HEK293T (cell line): Measurements from ENCODE around the gene HSD17B1.
A peak's percentile ranks its signal among the peaks of the same experiment; 100 is the strongest.

Source experiments
- CTCF ChIA-PET: fragments of 350-600 bp; formaldehyde crosslinking; extraction: SDS; loops from one replicate; lab custom pipeline; 2021; ENCODE audit warnings: antibody characterized with exemption, inconsistent platforms; lab: Yijun Ruan, JAX
- POLR2A ChIA-PET: fragments of 350-600 bp; formaldehyde crosslinking; extraction: SDS; loops from one replicate; lab custom pipeline; 2020; ENCODE audit warnings: antibody characterized with exemption, inconsistent platforms; lab: Yijun Ruan, JAX
- DNase-seq: peaks from one replicate; pipeline ENCODE4 v3.0.0; 2012; ENCODE audit warnings: mixed read lengths; ENCODE audit errors: extremely low spot score
- ARNT ChIP-seq: fragments of 450-650 bp; IDR thresholded peaks from 2 replicates; pipeline ENCODE4 v1.6.1; 2017; ENCODE audit warnings: mild to moderate bottlenecking
- BHLHE40 ChIP-seq: fragments of 450-650 bp; IDR thresholded peaks from 2 replicates; pipeline ENCODE4 v1.6.1; 2016; ENCODE audit warnings: mild to moderate bottlenecking, moderate library complexity, borderline replicate concordance
- CTBP1 ChIP-seq: fragments of 450-650 bp; IDR thresholded peaks from 2 replicates; pipeline ENCODE4 v1.6.1; 2016; ENCODE audit warnings: borderline replicate concordance
- ELF4 ChIP-seq: fragments of 450-650 bp; IDR thresholded peaks from 2 replicates; pipeline ENCODE4 v1.6.1; 2017; ENCODE audit warnings: antibody characterized with exemption
- FOXA1 ChIP-seq: fragments of 450-650 bp; IDR thresholded peaks from 2 replicates; pipeline ENCODE4 v1.6.1; 2016; ENCODE audit warnings: mild to moderate bottlenecking
- FOXK2 ChIP-seq: fragments of 450-650 bp; IDR thresholded peaks from 2 replicates; pipeline ENCODE4 v1.6.1; 2016; ENCODE audit warnings: mild to moderate bottlenecking
- FOXM1 ChIP-seq: fragments of 450-650 bp; IDR thresholded peaks from 2 replicates; pipeline ENCODE4 v1.6.1; 2017; ENCODE audit warnings: mild to moderate bottlenecking, borderline replicate concordance
- HDGF ChIP-seq: fragments of 450-650 bp; IDR thresholded peaks from 2 replicates; pipeline ENCODE4 v1.6.1; 2017; ENCODE audit warnings: antibody characterized with exemption, borderline replicate concordance
- L3MBTL2 ChIP-seq: fragments of 450-650 bp; conservative IDR thresholded peaks from 2 replicates; pipeline ENCODE4 v1.6.1; 2016; ENCODE audit warnings: mild to moderate bottlenecking
- LEF1 ChIP-seq: fragments of 450-650 bp; IDR thresholded peaks from 2 replicates; pipeline ENCODE4 v1.6.1; 2017; ENCODE audit warnings: mild to moderate bottlenecking, borderline replicate concordance
- NFRKB ChIP-seq: fragments of 450-650 bp; IDR thresholded peaks from 2 replicates; pipeline ENCODE4 v1.6.1; 2016; ENCODE audit warnings: mild to moderate bottlenecking, moderate library complexity
- SP1 ChIP-seq: fragments of 450-650 bp; IDR thresholded peaks from 2 replicates; pipeline ENCODE4 v1.6.1; 2017
- SUZ12 ChIP-seq: fragments of 450-650 bp; IDR thresholded peaks from 2 replicates; pipeline ENCODE4 v1.6.1; 2016; ENCODE audit warnings: mild to moderate bottlenecking
- TARDBP ChIP-seq: fragments of 450-650 bp; IDR thresholded peaks from 2 replicates; pipeline ENCODE4 v1.6.1; 2016
- ZNF384 ChIP-seq: fragments of 450-650 bp; IDR thresholded peaks from 2 replicates; pipeline ENCODE4 v1.6.1; 2016
- TF ChIP-seq, protein P1 (sequence below): fragments of 450-650 bp; IDR thresholded peaks from 2 replicates; pipeline ENCODE4 v1.6.1; 2016

Gene HSD17B1

DNA sequence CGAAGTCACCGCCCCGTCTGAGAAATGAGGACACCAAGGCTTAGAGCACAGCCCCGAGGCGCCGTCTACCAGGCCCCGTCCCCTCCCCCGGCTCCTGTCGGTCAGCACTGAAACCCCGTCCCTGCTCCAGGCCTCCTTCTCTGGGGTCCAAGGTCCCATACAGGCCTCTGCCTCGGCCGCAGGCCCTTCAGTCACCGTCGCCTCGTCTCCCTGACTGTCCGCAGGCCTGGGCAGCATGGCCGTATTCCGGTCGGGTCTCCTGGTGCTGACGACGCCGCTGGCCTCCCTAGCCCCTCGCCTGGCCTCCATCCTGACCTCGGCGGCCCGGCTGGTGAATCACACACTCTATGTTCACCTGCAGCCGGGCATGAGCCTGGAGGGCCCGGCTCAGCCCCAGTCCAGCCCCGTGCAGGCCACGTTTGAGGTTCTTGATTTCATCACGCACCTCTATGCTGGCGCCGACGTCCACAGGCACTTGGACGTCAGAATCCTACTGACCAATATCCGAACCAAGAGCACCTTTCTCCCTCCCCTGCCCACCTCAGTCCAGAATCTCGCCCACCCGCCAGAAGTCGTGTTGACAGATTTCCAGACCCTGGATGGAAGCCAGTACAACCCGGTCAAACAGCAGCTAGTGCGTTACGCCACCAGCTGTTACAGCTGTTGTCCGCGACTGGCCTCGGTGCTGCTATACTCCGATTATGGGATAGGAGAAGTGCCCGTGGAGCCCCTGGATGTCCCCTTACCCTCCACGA is 9.8 kb downstream of the HSD17B1 start:
- peak; percentile 34 for DNase-seq
- POLR2A ChIA-PET: interaction anchor here (4.6 kb wide), 1 partner anchor 8 kb away, joined by 30 read pairs; no protein-coding TSS in a partner anchor
- CTCF ChIA-PET: no interaction called here
- TF ChIP-seq FOXA1 (no peak), L3MBTL2 (peak; percentile 33)

DNA sequence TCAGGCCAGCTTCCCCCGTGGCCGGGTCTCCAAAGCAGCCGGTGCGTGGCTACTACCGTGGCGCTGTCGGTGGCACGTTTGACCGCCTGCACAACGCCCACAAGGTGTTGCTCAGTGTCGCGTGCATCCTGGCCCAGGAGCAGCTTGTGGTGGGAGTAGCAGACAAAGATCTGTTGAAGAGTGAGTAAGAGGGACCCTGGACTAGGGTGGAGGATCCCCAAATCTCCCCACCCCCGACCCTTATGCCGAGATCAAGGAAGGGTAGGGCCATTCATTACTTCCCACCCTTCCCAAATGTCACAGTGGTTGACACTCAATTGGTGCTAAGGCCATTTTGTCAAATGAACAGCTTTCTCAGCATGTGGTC is 10.4 kb downstream of the HSD17B1 start:
- CTCF ChIA-PET: no interaction called here
- POLR2A ChIA-PET: interaction anchor here (4.6 kb wide), 1 partner anchor 9 kb away, joined by 30 read pairs; no protein-coding TSS in a partner anchor
- DNase-seq: no peak
- TF ChIP-seq ARNT (no peak), ZNF384 (no peak), FOXK2 (no peak)

DNA sequence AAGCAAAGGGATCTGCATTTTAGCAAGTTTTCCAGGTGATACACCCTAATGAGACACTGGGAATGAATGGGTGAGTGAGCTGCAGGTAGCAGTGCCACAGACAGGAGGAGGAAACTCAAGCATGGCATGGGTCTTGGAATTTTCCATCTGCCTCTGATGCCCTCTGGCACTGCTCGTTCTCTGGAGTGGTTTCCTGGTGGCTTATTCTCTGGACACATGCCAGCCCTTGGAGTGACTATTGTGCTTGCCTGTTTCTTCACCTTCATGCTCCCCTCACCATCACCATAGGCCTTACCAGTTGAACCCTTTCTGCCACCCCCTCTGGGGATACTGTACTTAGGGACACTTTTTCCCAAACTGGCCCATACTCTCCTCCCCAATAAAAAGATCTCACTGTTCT is 10.8 kb downstream of the HSD17B1 start:
- no peak for DNase-seq
- ChIA-PET POLR2A (interaction anchor here (4.6 kb wide), 1 partner anchor 9 kb away, joined by 30 read pairs; no protein-coding TSS in a partner anchor), CTCF (no interaction called here)
- TF ChIP-seq HDGF: no peak
- no peak for TF ChIP-seq NFRKB
- TF ChIP-seq FOXA1: no peak
- TF ChIP-seq TARDBP: no peak
- TF ChIP-seq BHLHE40: no peak
- no peak for TF ChIP-seq SP1

DNA sequence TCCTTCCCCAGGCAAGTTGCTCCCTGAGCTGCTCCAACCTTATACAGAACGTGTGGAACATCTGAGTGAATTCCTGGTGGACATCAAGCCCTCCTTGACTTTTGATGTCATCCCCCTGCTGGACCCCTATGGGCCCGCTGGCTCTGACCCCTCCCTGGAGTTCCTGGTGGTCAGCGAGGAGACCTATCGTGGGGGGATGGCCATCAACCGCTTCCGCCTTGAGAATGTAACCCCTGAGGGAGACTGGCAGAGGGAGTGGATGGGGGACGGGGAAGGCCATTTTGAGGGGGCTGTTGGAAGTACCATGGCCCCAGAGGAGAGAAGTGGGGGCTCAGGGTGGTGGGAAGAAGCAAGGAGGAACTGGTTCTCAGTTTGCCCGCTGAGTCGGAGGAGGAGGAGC is 11.2 kb downstream of the HSD17B1 start:
- CTCF ChIA-PET: no interaction called here
- POLR2A ChIA-PET: interaction anchor here (0.6 to 4.6 kb wide), 7 partner anchors 10 to 117 kb away, joined by 3 to 30 read pairs (median 6); partner anchors contain the start of genes NAGLU, PLEKHH3, RETREG3 and TUBG1
- no peak for DNase-seq
- TF ChIP-seq TARDBP: no peak

DNA sequence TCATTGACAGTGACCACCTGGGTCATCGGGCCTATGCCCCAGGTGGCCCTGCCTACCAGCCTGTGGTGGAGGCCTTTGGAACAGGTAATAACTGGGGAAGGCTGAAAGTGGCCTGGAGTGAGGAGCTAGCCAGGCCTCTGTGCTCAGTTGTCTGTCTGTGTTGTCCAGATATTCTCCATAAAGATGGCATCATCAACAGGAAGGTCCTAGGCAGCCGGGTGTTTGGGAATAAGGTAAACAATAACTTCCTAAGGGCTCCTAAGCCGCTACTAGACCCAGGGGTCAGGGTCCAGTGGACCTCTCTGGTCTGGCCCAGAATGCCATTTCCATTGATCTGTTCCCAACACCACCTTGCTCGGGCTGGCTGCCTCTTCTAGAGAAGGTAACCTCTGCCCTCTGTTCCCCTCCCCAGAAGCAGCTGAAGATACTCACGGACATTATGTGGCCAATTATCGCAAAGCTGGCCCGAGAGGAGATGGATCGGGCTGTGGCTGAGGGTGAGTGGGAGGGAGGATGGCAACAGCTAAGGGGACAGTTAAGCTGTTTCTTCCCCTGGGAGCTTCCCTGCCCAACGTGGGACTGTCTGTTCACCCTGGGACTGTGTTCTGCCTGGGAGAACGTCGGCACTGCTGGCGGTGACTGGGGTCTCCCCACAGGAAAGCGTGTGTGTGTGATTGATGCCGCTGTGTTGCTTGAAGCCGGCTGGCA is 12.2 kb downstream of the HSD17B1 start:
- TF ChIP-seq FOXM1 (no peak), FOXA1 (no peak), NFRKB (no peak)
- POLR2A ChIA-PET: interaction anchor here (0.8 to 4.7 kb wide), 7 partner anchors 9 to 113 kb away, joined by 3 to 59 read pairs (median 9); partner anchors contain the start of genes NAGLU, PLEKHH3, PSMC3IP and RETREG3
- DNase-seq: no peak
- CTCF ChIA-PET: no interaction called here

DNA sequence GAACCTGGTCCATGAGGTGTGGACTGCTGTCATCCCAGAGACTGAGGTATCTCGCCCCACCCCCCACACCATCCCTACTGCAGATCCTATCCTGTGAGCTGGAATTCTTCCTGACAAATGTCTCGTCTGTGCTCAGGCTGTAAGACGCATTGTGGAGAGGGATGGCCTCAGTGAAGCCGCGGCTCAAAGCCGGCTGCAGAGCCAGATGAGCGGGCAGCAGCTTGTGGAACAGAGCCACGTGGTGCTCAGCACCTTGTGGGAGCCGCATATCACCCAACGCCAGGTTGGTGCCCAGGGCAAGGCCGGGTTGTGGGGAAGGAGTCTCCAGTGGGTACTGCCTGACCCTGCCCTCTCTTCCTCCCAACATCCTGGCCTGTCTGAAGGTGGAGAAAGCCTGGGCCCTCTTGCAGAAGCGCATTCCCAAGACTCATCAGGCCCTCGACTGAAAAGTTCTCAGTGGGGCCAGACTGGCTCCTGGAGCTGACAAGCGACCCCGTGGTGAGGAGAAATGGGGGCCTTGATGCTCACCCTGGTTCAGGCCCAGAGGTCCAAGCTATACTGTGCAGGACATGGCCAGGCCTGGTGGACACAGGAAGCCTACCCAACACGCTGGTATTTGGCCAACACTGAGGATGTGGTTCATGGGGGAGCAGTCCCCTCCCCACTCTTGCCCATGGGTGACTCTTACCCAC is 12.9 kb downstream of the HSD17B1 start:
- ChIA-PET CTCF (interaction anchor here (0.5 to 0.6 kb wide), 2 partner anchors 11 to 198 kb away, joined by 3 read pairs; no protein-coding TSS in a partner anchor), POLR2A (interaction anchor here (0.8 to 4.7 kb wide), 9 partner anchors 9 to 115 kb away, joined by 3 to 59 read pairs (median 9); partner anchors contain the start of genes NAGLU, PLEKHH3, PSMC3IP and TUBG1)
- TF ChIP-seq FOXM1 (no peak), ARNT (no peak)
- DNase-seq: no peak

DNA sequence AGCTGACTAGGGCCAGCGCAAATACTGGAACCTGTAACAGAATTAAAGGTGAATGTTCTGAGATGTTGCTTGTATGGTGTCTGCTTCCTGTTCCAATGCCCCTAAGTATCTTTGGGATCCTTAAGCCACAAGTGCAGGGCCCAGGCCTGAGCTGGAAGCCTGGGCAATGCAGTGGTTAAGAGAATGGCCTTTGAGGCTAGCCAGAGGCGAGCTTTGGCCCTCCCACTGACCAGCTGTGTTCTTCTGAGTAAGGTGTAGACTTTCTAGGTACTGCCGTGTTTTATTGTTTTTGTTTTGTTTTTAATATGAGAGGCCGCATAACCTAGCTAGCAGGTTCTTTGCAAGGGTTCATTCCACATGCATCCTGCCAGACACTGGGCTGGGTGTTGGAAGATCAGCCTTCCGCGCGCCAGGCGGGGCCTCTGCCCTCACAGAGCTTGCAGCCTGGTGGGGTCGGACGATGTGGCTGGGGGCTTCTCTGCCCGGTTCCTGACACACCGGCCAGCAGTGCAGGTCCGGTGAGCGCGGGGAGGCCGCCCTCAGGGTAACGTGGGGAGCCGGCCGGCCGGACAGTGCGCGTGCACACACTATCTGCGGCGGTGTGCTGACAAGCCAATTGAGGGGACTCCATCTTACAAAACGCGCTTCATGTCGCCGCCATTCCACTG is 13.6 kb downstream of the HSD17B1 start:
- DNase-seq: no peak
- ChIA-PET CTCF (interaction anchor here (0.5 to 0.6 kb wide), 2 partner anchors 10 to 197 kb away, joined by 3 read pairs; no protein-coding TSS in a partner anchor), POLR2A (interaction anchor here (0.8 to 4.7 kb wide), 9 partner anchors 11 to 239 kb away, joined by 3 to 59 read pairs (median 5); partner anchors contain the start of genes NAGLU, PLEKHH3, PSMC3IP and TUBG1)
- TF ChIP-seq L3MBTL2: no peak
- peak; percentile 91 for TF ChIP-seq HDGF
- TF ChIP-seq FOXM1: no peak

DNA sequence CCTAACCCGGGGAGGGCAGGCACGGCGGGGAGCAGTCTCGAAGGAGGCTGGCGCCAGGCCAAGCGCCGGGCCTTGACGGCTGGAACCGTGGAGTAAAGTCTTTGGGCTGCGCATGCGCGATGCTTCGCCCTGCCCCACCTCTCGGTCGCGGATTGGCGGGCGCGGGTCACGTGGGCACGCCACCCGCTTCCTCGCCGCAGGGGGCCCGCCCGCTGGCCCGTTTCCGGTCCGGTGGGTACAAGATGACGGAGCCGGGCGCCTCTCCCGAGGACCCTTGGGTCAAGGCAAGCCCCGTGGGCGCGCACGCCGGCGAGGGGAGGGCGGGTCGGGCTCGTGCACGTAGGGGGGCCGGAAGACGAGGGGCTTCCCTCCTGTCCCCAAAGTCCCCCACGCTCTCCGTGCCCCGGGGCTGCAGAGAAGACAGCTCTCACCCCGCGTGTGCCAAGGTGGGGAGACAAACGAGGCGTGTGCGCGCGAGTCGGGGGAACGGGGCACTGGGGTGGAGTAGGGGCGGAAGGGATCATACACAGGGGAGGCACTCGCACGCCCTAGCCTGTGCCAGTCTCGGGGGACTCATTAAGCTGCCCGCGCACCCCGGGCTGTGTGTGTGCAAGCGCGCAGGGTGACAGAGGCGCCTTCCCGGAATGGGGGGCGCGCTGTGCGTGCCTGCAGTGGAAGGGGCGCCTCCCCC is 14.3 kb downstream of the HSD17B1 start, which contains the start of gene MLX:
TSS of gene MLX (plus strand) at position 218 of the 691 bp plus-strand sequence. CDS start at position 243, 25 bp downstream.
- no peak for TF ChIP-seq HDGF
- no peak for TF ChIP-seq LEF1
- TF ChIP-seq SP1: no peak
- TF ChIP-seq ELF4: no peak
- TF ChIP-seq L3MBTL2: peak; percentile 56
- 0 out of 2 replicates have a peak, but pooled peaks have one; percentile 37 for TF ChIP-seq ARNT
- no peak for TF ChIP-seq FOXA1
- TF ChIP-seq, protein P1, sequence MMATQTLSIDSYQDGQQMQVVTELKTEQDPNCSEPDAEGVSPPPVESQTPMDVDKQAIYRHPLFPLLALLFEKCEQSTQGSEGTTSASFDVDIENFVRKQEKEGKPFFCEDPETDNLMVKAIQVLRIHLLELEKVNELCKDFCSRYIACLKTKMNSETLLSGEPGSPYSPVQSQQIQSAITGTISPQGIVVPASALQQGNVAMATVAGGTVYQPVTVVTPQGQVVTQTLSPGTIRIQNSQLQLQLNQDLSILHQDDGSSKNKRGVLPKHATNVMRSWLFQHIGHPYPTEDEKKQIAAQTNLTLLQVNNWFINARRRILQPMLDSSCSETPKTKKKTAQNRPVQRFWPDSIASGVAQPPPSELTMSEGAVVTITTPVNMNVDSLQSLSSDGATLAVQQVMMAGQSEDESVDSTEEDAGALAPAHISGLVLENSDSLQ: no peak
- no peak for TF ChIP-seq SUZ12
- no peak for TF ChIP-seq CTBP1
- DNase-seq: peak; percentile 99
- CTCF ChIA-PET: interaction anchor here (0.6 to 1.3 kb wide), 2 partner anchors 11 to 345 kb away, joined by 4 to 13 read pairs; partner anchors contain the start of gene PSMC3IP
- POLR2A ChIA-PET: interaction anchor here (0.7 to 4.7 kb wide), 13 partner anchors 10 to 547 kb away, joined by 3 to 59 read pairs (median 5); partner anchors contain the start of genes BECN1, NAGLU, NKIRAS2 and PLEKHH3
